ENCODE measurements around the gene WWOX.
A peak's percentile ranks its signal among the peaks of the same experiment; 100 is the strongest.

The WWOX gene

GRCh38 chr16:78952630-78953029 lies 853.2 kb downstream of the WWOX start:
- TF ChIP-seq EZH2 (optimal IDR thresholded peaks at IDR 0.05; ENCODE audit: low read depth, low read length) (no peak), EZH2phosphoT487 (IDR thresholded peaks at IDR 0.05; ENCODE audit: low read length) (no peak)
- TF ChIP-seq, protein P1, sequence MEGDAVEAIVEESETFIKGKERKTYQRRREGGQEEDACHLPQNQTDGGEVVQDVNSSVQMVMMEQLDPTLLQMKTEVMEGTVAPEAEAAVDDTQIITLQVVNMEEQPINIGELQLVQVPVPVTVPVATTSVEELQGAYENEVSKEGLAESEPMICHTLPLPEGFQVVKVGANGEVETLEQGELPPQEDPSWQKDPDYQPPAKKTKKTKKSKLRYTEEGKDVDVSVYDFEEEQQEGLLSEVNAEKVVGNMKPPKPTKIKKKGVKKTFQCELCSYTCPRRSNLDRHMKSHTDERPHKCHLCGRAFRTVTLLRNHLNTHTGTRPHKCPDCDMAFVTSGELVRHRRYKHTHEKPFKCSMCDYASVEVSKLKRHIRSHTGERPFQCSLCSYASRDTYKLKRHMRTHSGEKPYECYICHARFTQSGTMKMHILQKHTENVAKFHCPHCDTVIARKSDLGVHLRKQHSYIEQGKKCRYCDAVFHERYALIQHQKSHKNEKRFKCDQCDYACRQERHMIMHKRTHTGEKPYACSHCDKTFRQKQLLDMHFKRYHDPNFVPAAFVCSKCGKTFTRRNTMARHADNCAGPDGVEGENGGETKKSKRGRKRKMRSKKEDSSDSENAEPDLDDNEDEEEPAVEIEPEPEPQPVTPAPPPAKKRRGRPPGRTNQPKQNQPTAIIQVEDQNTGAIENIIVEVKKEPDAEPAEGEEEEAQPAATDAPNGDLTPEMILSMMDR (IDR thresholded peaks at IDR 0.05; ENCODE audit: low read length) = no peak
- Histone ChIP-seq H3K79me2 (ENCODE audit: low read length) (no peaks in the 10 kb centered on the region), H3K27me3 (replicated peaks; ENCODE audit: insufficient read depth, low read length) (no peaks in the 10 kb centered on the region), H3K4me2 (ENCODE audit: low read depth, low read length) (no peak overlapping the region), H3K4me3 (ENCODE audit: low read length) (no peak overlapping the region), H3K9me2 (replicated peaks; ENCODE audit: insufficient read depth, low read length) (no peaks in the 10 kb centered on the region), H3K36me3 (replicated peaks; ENCODE audit: insufficient read depth, low read length) (no peaks in the 10 kb centered on the region), H3K4me1 (ENCODE audit: low read length) (peaks cover 9% of the 10 kb centered on the region; the same call in 1 of the 2 replicates), H3K9ac (ENCODE audit: low read length) (no peak overlapping the region), H3K27ac (ENCODE audit: low read length) (no peak overlapping the region), H4K20me1 (ENCODE audit: insufficient read depth, low read length) (no peaks in the 10 kb centered on the region), H3K9me3 (replicated peaks; ENCODE audit: insufficient read depth, low read length) (no peaks in the 10 kb centered on the region), H2AFZ (ENCODE audit: low read length) (no peak overlapping the region), H3F3A (ENCODE audit: insufficient read depth, low read length) (peaks cover 9% of the 10 kb centered on the region; the same call in 1 of the 2 replicates)
- no peak for DNase-seq

GRCh38 chr16:78953526-78953925 lies 854.1 kb downstream of the WWOX start:
- Histone ChIP-seq H3K9me2 (replicated peaks; ENCODE audit: insufficient read depth, low read length) (no peaks in the 10 kb centered on the region), H3K4me1 (ENCODE audit: low read length) (peaks cover 9% of the 10 kb centered on the region), H3K9ac (ENCODE audit: low read length) (no peak overlapping the region), H3K4me3 (ENCODE audit: low read length) (no peak overlapping the region), H3K27me3 (replicated peaks; ENCODE audit: insufficient read depth, low read length) (no peaks in the 10 kb centered on the region), H3F3A (ENCODE audit: insufficient read depth, low read length) (peaks cover 10% of the 10 kb centered on the region; the same call in 1 of the 2 replicates), H3K4me2 (ENCODE audit: low read depth, low read length) (no peak overlapping the region), H3K9me3 (replicated peaks; ENCODE audit: insufficient read depth, low read length) (no peaks in the 10 kb centered on the region), H3K79me2 (ENCODE audit: low read length) (no peaks in the 10 kb centered on the region), H3K27ac (ENCODE audit: low read length) (no peak overlapping the region), H2AFZ (ENCODE audit: low read length) (no peak overlapping the region), H3K36me3 (replicated peaks; ENCODE audit: insufficient read depth, low read length) (no peaks in the 10 kb centered on the region), H4K20me1 (ENCODE audit: insufficient read depth, low read length) (no peaks in the 10 kb centered on the region)
- TF ChIP-seq EZH2 (optimal IDR thresholded peaks at IDR 0.05; ENCODE audit: low read depth, low read length) (no peak), EZH2phosphoT487 (IDR thresholded peaks at IDR 0.05; ENCODE audit: low read length) (no peak)
- TF ChIP-seq, protein P1 (IDR thresholded peaks at IDR 0.05; ENCODE audit: low read length) = no peak
- DNase-seq = no peak

- Histone ChIP-seq H3K9me3 (replicated peaks; ENCODE audit: insufficient read depth, low read length) (no peaks in the 10 kb centered on the region), H3K79me2 (ENCODE audit: low read length) (no peaks in the 10 kb centered on the region), H3K36me3 (replicated peaks; ENCODE audit: insufficient read depth, low read length) (no peaks in the 10 kb centered on the region), H3K9ac (ENCODE audit: low read length) (no peak overlapping the region), H3K4me2 (ENCODE audit: low read depth, low read length) (no peak overlapping the region), H3K9me2 (replicated peaks; ENCODE audit: insufficient read depth, low read length) (no peaks in the 10 kb centered on the region), H4K20me1 (ENCODE audit: insufficient read depth, low read length) (no peaks in the 10 kb centered on the region), H2AFZ (ENCODE audit: low read length) (no peak overlapping the region), H3K4me1 (ENCODE audit: low read length) (peaks cover 9% of the 10 kb centered on the region), H3K4me3 (ENCODE audit: low read length) (no peak overlapping the region), H3K27ac (ENCODE audit: low read length) (no peak overlapping the region), H3K27me3 (replicated peaks; ENCODE audit: insufficient read depth, low read length) (no peaks in the 10 kb centered on the region), H3F3A (ENCODE audit: insufficient read depth, low read length) (peaks cover 10% of the 10 kb centered on the region; the same call in 1 of the 2 replicates)
- DNase-seq = peak; percentile 9
- TF ChIP-seq, protein P1 (IDR thresholded peaks at IDR 0.05; ENCODE audit: low read length) = no peak
- TF ChIP-seq EZH2phosphoT487 (IDR thresholded peaks at IDR 0.05; ENCODE audit: low read length) = no peak
- no peak for TF ChIP-seq EZH2 (optimal IDR thresholded peaks at IDR 0.05; ENCODE audit: low read depth, low read length)
These were observed 855.8 kb downstream of the WWOX start for GRCh38 chr16:78955206-78955605.

All from MM.1S (cell line).